Adrenal gland (tissue), 12 donors: Measurements from ENCODE around the gene GPX5. TPM values are rescaled to one million over a fixed set of nuclear protein-coding genes. Genes with fewer than 3 reads are reported as not detected.

ENCODE experiments used
- DNase-seq, 7 donors: peaks; one replicate each; pipeline ENCODE4 v3.0.0-alpha.2; 2019 to 2020
- H3K27ac ChIP-seq, 5 donors: fragments of 200-600 bp; sonication (generic) in 4 of 5; 1 replicate in 3 of 5; 2 replicates in 2 of 5; pipeline versions ENCODE4 v1.5.1 to v1.8.0; 2016 to 2020; ENCODE audit warnings: mild to moderate bottlenecking in 1 of 5
- H3K27me3 ChIP-seq: fragments of 200-600 bp; 2 replicates; pipeline ENCODE4 v1.8.0; 2021
- H3K36me3 ChIP-seq, 2 donors: fragments of 200-600 bp; replicated peaks in 1 of 2; 1 replicate in 1 of 2; 2 replicates in 1 of 2; pipeline versions ENCODE4 v1.5.1 to v1.8.0; 2018 to 2022
- H3K4me1 ChIP-seq, 2 donors: fragments of 200-600 bp; replicated peaks in 1 of 2; 1 replicate in 1 of 2; 2 replicates in 1 of 2; pipeline versions ENCODE4 v1.5.1 to v1.8.0; 2018 to 2021
- H3K4me3 ChIP-seq, 4 donors: fragments of 200-600 bp; sonication (generic) in 3 of 4; one replicate each; pipeline ENCODE4 v1.5.1; 2016 to 2018
- H3K9me3 ChIP-seq, 3 donors: fragments of 200-600 bp; sonication (generic) in 1 of 3; replicated peaks in 1 of 3; 1 replicate in 2 of 3; 2 replicates in 1 of 3; pipeline versions ENCODE4 v1.5.1 to v1.8.0; 2016 to 2021
- CTCF ChIP-seq, 6 experiments: fragments of 450-650 bp in 4 of 6; fragments of 200-600 bp in 2 of 6; sonication (generic) in 1 of 6; IDR thresholded peaks; 1 replicate in 5 of 6; 2 replicates in 1 of 6; pipeline versions ENCODE4 v1.5.1 to v1.8.0; 2016 to 2021; ENCODE audit warnings: antibody characterized with exemption in 6 of 6, mild to moderate bottlenecking in 2 of 6, moderate library complexity in 1 of 6
- POLR2A ChIP-seq, 2 donors: fragments of 450-650 bp; IDR thresholded peaks; one replicate each; pipeline ENCODE4 v1.6.1; 2017; ENCODE audit warnings: antibody characterized with exemption in 2 of 2, mild to moderate bottlenecking in 2 of 2, moderate library complexity in 1 of 2
- WGBS, 4 donors: extraction: QIAGEN DNeasy Blood & Tissue Kit in 2 of 4; methylation state at CpG; one replicate each; pipeline versions ENCODE4 v1.1.5 to v1.1.7; 2013 to 2017; 5-methylcytosine and 5-hydroxymethylcytosine counted together
- intact Hi-C, 2 donors: fragments of 100-400 bp; cut with DNase I; formaldehyde crosslinking; loops; one replicate each; pipeline versions ENCODE4 v1.14.1 to v1.15.0; 2022 to 2023
- polyA plus RNA-seq, 3 donors: library from polyadenylated mRNA; stranded (reverse); fragments of 200-250 nt in 2 of 3; fragments of 350-450 nt in 1 of 3; fragmentation: Illumina TruSeq in 1 of 3; extraction: RNeasy Lipid Tissue Mini Kit (QIAGEN cat#74804) in 1 of 3; gene quantifications; one replicate each; pipeline ENCODE4 v1.2.3, GENCODE V29; 2013 to 2014
- total RNA-seq, 9 donors: library from RNA; depleted of rRNA in 4 of 9; stranded (reverse); fragments of >200 nt in 4 of 9; fragments of 120-200 nt in 1 of 9; fragmentation: NEBNext Ultra II Directional in 1 of 9; extraction: Animal tissue kit (Norgen Biotek cat#: 25700) in 1 of 9; gene quantifications; one replicate each; pipeline versions ENCODE4 v1.1.0 to v1.2.4, GENCODE V29; 2013 to 2023
- donor health status: healthy with polysubstance abuse.
- donor health status: Bipolar disorder and iron deficiency.
- donor health status: DM: yes; HTN: yes; CAD: no.
- donor health status: DM: no; HTN: no; CAD: no.
- donor health status: DM: no; HTN: no; CAD: no.
- donor health status: DM: yes; HTN: yes; CAD: no.

Gene GPX5
- total and polyA plus RNA-seq, 12 donors: not detected

GRCh38 chr6:28583463-28583862 lies 57.8 kb downstream of the GPX5 start:
- Histone ChIP-seq H3K4me3 (no peak overlapping the region), H3K27me3 (no peaks in the 10 kb centered on the region), H3K9me3 (no peaks in the 10 kb centered on the region), H3K36me3 (no peaks in the 10 kb centered on the region), H3K27ac (no peak overlapping the region), H3K4me1 (peaks cover 0 to 19% of the 10 kb centered on the region in 2 donors)
- TF ChIP-seq CTCF (IDR thresholded peaks at IDR 0.05): no peak
- TF ChIP-seq POLR2A (IDR thresholded peaks at IDR 0.05): no peak
- intact Hi-C loops: no loop called here
- no peak for DNase-seq
- 78 to 93% (median 83%) methylated on average over 2 of the region's 2 CpGs for WGBS, 4 donors

Other genes with a start within 250 kb of the GPX5 start
- 1 to 10 TPM; 1.1 to 7.8 (median 3.1) TPM for gene PGBD1, start 244.3 kb upstream of the GPX5 start, total RNA-seq
- 1 to 10 TPM; 2.5 to 7.9 (median 4.4) TPM for gene PGBD1, start 244.3 kb upstream of the GPX5 start, polyA plus RNA-seq
- gene ZSCAN31, start 189.7 kb upstream of the GPX5 start, total RNA-seq: 10 to 100 TPM in 4 of 9 donors, 1 to 10 TPM in 5; 2.3 to 13.5 (median 9.3) TPM
- gene ZSCAN31, start 189.7 kb upstream of the GPX5 start, polyA plus RNA-seq: 1 to 10 TPM; 3.7 to 7.9 (median 4.3) TPM
- 10 to 100 TPM in 2 of 9 donors, 1 to 10 TPM in 7; 1.8 to 12.4 (median 6.1) TPM for gene ZKSCAN3, start 175.9 kb upstream of the GPX5 start, total RNA-seq
- 1 to 10 TPM; 1.4 to 5.5 (median 2.8) TPM for gene ZKSCAN3, start 175.9 kb upstream of the GPX5 start, polyA plus RNA-seq
- gene ZSCAN12, start 126.1 kb upstream of the GPX5 start, total RNA-seq: 10 to 100 TPM in 1 of 9 donors, 1 to 10 TPM in 8; 1.3 to 10.7 (median 4.9) TPM
- gene ZSCAN12, start 126.1 kb upstream of the GPX5 start, polyA plus RNA-seq: 1 to 10 TPM; 1.0 to 6.0 (median 1.4) TPM
- 1 to 10 TPM in 8 of 9 donors, under 1 TPM in 1; 0.24 to 8.0 (median 2.8) TPM for gene ZSCAN23, start 82.4 kb upstream of the GPX5 start, total RNA-seq
- 1 to 10 TPM in 2 of 3 donors, under 1 TPM in 1; 0.13 to 1.6 (median 1.5) TPM for gene ZSCAN23, start 82.4 kb upstream of the GPX5 start, polyA plus RNA-seq
- gene GPX6, start 10.1 kb upstream of the GPX5 start, total RNA-seq: not detected
- not detected for gene GPX6, start 10.1 kb upstream of the GPX5 start, polyA plus RNA-seq